ENCODE measurements around the gene RASL10A.
A peak's percentile ranks its signal among the peaks of the same experiment; 100 is the strongest.

RASL10A gene

DNA sequence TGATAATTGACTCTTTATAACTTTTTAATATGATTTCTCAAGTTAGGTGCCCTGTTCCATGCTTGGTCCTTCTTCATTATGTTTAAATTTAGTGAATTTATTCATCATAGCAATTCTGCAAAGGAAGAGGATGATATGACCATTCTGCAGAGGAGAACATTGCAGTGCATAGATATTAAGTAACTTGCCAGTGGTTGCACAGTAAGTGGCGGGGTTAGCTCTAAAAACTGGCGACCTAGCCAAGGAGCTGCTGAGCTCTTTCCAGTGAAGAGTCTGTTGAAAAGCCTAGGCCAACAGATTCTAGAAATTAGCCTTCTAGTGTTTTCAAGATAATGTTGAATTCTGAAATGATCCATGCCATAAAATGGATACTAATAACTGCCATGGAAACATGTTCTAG lies 42.9 kb downstream of the RASL10A start:
- no peak overlapping the region for H3K4me3 ChIP-seq (ENCODE audit: control insufficient read depth, low read depth, low read length)
- TF ChIP-seq, protein P1, sequence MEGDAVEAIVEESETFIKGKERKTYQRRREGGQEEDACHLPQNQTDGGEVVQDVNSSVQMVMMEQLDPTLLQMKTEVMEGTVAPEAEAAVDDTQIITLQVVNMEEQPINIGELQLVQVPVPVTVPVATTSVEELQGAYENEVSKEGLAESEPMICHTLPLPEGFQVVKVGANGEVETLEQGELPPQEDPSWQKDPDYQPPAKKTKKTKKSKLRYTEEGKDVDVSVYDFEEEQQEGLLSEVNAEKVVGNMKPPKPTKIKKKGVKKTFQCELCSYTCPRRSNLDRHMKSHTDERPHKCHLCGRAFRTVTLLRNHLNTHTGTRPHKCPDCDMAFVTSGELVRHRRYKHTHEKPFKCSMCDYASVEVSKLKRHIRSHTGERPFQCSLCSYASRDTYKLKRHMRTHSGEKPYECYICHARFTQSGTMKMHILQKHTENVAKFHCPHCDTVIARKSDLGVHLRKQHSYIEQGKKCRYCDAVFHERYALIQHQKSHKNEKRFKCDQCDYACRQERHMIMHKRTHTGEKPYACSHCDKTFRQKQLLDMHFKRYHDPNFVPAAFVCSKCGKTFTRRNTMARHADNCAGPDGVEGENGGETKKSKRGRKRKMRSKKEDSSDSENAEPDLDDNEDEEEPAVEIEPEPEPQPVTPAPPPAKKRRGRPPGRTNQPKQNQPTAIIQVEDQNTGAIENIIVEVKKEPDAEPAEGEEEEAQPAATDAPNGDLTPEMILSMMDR (conservative IDR thresholded peaks at IDR 0.05; ENCODE audit: control insufficient read depth, insufficient read depth, low read depth, low read length): no peak
- no peak for DNase-seq (ENCODE audit: low read depth)

DNA sequence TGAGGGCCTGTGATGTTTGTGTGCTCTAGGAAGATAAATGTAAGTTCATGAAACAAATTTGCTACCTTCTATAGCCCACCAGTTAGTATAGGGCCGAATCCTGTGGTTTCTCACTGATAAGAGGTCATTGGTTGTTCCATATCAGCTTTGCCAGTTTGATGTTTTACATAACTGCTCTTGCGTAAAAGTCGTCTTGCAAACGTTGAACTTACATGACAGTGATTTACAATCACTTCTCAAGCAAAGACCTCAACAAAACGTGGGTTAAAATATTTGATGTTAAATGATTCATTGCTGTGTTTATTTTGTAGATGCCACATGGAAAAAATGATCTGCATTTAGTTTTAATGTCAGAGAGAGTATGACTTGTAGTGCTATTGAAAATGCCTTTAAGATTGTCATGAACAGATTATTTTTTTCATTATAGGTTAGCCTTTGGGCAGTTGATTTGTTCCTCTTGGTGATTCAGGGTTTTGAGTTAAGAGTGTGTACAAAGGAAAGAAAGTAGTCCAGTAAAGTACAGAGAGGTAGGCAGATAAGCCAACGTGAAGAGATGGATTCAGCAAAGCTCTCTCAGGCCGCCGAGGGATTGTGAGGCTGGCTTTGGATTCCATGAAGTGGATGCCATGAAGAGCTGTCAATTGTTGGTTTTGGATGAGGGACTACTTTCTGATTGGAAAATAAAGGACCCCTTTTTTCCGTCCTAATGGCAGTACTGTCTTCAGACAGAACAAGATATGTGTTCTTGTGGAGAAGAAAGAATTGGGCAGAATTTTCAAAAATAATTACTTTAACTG lies 44.8 kb downstream of the RASL10A start:
- DNase-seq (ENCODE audit: low read depth): peak; percentile 42
- peak overlapping the region; percentile 91 for H3K4me3 ChIP-seq (ENCODE audit: control insufficient read depth, low read depth, low read length)

DNA sequence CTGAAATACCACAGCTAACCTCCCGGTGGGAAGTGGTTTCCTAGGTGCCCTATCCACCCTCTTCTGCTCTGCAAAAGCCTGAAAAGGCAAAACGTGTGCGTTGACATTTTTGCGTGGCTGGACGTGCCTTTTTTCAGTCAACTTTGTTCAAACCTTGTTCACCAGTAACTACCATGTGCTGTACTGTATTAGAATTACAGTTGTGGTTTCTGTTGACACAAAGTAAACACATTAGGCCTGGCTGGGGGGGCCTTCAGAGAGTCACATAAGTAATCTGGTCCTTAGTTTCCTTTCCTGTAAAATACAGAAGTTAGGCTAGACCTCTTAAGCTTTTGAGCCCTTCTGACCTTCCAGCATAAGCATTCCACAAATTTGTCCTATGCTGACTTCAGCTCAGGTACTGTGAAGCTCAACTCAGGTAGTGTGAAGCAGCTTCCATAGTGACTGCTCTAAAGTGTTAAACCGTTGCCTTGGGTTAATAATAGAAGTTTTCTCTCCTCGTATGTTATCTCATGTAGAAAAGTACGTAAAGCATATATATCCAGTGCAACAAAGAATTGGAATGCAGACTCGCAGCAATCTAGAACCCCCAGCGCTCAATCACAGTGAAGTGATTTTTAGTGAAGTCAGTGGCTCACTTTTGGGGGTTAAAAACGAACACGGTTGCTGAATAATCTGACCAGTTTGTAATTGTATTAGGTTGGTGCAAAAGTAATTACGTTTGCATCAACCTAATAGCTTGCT lies 45.6 kb downstream of the RASL10A start:
- DNase-seq (ENCODE audit: low read depth): peak; percentile 28
- TF ChIP-seq, protein P1 (conservative IDR thresholded peaks at IDR 0.05; ENCODE audit: control insufficient read depth, insufficient read depth, low read depth, low read length): no peak
- peak overlapping the region; percentile 91 for H3K4me3 ChIP-seq (ENCODE audit: control insufficient read depth, low read depth, low read length)

More for the DNA sequence above, 44.8 kb downstream of the RASL10A start:
- TF ChIP-seq, protein P1 (conservative IDR thresholded peaks at IDR 0.05; ENCODE audit: control insufficient read depth, insufficient read depth, low read depth, low read length): no peak

DNA sequence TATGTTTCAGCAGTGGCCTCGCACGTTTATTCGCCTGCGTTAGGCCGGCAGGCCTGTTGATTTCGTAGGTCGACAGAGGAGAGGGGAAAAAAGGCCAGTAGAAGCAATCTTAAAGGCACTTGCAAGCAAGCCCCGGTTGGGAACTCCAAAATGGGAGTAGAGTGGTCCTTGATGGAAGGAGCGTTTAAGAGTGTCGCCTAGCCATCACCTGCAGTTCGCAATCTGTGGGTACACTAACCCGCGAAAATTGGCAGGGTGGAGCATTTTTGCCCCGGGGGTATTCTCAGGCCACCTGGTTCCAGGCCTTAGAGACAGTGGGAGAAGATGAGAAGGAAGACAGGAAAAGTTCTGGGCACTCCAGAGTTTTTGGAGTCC lies 46.3 kb downstream of the RASL10A start:
- TF ChIP-seq, protein P1 (conservative IDR thresholded peaks at IDR 0.05; ENCODE audit: control insufficient read depth, insufficient read depth, low read depth, low read length): no peak
- no peak for DNase-seq (ENCODE audit: low read depth)

DNA sequence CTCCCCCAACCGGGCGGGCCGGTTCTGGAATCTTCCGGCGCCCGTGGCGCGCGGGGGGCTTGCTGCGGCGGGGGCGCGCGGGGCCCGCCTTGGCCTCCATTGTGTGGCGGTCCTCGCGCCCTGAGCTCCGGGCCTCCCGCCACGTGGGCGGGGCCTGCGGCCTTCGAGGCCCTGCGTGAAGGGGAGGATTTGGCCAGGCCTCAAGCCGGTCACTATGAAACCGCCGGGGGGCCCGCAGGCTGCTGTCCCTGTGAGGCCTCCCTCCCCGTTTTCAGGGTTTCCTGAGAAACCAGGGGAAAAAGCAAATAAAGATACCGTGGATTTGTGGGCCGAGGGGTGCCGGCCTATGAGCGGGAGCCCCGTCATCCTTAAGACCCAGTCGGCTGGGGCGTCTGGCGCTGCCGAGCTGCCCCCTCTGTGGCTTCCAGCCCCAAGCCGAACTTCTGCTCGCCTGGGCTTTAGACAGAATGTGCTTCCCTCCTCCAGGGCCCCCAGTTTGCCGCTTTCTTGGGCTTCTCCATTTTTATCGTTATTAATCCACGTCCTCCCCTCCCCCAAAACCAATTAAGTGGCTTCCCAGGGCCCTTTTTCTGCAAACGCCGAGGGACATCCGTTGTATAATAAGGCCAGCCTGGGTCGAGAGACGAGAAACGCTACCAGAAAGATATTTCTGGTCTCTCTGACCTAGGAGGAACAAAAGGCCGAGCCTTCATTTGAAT lies 46.8 kb downstream of the RASL10A start:
- H3K4me3 ChIP-seq (ENCODE audit: control insufficient read depth, low read depth, low read length): peak overlapping the region; percentile 91
- DNase-seq (ENCODE audit: low read depth): peak; percentile 65
- TF ChIP-seq, protein P1 (conservative IDR thresholded peaks at IDR 0.05; ENCODE audit: control insufficient read depth, insufficient read depth, low read depth, low read length): no peak

More for the DNA sequence above, 46.3 kb downstream of the RASL10A start:
- H3K4me3 ChIP-seq (ENCODE audit: control insufficient read depth, low read depth, low read length): peak overlapping the region; percentile 91

DNA sequence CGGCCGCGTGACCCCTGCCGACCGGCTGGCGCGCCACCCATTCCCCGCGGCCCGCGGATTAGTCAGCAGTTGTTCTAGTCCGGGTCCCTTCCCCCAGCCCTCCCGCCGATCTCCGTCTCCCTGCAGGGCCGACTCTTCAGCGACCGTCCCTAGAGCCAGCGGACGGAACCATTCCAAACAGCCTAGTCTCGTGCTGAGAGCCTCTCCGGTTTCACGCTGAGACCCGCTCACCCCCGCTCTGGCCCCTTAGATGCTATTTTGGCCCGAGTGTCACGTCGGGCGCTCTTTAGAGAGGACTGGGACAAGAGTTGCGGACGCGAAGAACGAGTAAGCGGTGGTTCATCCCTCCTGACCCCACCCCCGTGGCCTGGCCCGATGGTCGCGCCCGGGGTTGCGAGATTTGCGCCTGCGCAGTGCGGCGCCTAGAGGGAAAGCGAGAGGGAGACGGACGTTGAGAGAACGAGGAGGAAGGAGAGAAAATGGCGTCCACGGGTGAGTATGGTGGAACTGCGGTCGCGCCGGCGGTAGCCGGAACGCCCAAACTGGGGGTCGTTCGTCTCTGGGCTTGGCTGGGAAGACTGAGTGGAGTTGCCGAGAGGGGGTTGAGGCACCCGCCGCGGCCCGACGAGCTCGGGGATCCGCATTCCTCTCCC lies 47.5 kb downstream of the RASL10A start, which contains the start of the genes EWSR1 and RHBDD3:
Gene EWSR1, plus strand, starts transcription at position 411 of the 653 bp plus-strand sequence. Its CDS starts 69 bp downstream, at position 480.
Gene RHBDD3, minus strand, starts transcription at position 124 of the 653 bp plus-strand sequence. CDS start 2,355 bp downstream, outside the sequence.
- peak; percentile 97 for DNase-seq (ENCODE audit: low read depth)
- TF ChIP-seq, protein P1 (conservative IDR thresholded peaks at IDR 0.05; ENCODE audit: control insufficient read depth, insufficient read depth, low read depth, low read length): no peak
- peak within 1 kb of the TSS; percentile 91 for H3K4me3 ChIP-seq (ENCODE audit: control insufficient read depth, low read depth, low read length)
